Sciatic nerve (tissue), 2 donors: ENCODE results near the gene TMPRSS9. TPM values are rescaled to one million over a fixed set of nuclear protein-coding genes. Genes with fewer than 3 reads are reported as not detected.

ENCODE experiments used
- ATAC-seq: fragments of 200-7000 bp; cut with Tn5 transposase; one replicate; pipeline ENCODE4 v1.9.1; 2020; ENCODE audit warnings: mild to moderate bottlenecking, moderate library complexity
- DNase-seq: peaks from one replicate; pipeline ENCODE4 v3.0.0-alpha.2; 2020; ENCODE audit warnings: low spot score
- intact Hi-C: fragments of 100-400 bp; cut with DNase I; formaldehyde crosslinking; loops from one replicate; pipeline ENCODE4 v1.14.2; 2022
- total RNA-seq: library from RNA; stranded (reverse); fragmentation: NEBNext Ultra II Directional; extraction: Animal tissue kit (Norgen Biotek cat#: 25700); gene quantifications from one replicate; pipeline ENCODE4 v1.2.1, GENCODE V29; 2021
- donor health status: DM: no; HTN: no; CAD: no.
- donor health status: DM: no; HTN: no; CAD: no.

The TMPRSS9 gene
- total RNA-seq, 1 donor from 2014 or later: not detected

GRCh38 chr19:2328401-2329148 lies 31.5 kb upstream of the TMPRSS9 start, which contains the start of the genes LSM7 and SPPL2B:
TSS of gene LSM7 (minus strand) at chr19:2328586. CDS start at chr19:2328566, 20 bp downstream.
TSS of gene SPPL2B (plus strand) at chr19:2328684. CDS start at chr19:2328710, 26 bp downstream.
- ATAC-seq (peak; percentile 96), DNase-seq (peak; percentile 95)
- intact Hi-C loops: no loop called here

- DNase-seq (no peak), ATAC-seq (no peak)
- intact Hi-C loops: no loop called here
Observed at GRCh38 chr19:2329149-2329478, 31.0 kb upstream of the TMPRSS9 start.

- no peak for ATAC-seq
- DNase-seq: no peak
- intact Hi-C loops: no loop called here
Observed at GRCh38 chr19:2329501-2329916, 30.6 kb upstream of the TMPRSS9 start.

- no peak for DNase-seq
- ATAC-seq: no peak
- intact Hi-C loops: no loop called here
Observed at GRCh38 chr19:2330255-2330631, 29.8 kb upstream of the TMPRSS9 start.

GRCh38 chr19:2330632-2331284 lies 29.3 kb upstream of the TMPRSS9 start:
- no peak for ATAC-seq
- intact Hi-C loops: no loop called here
- no peak for DNase-seq

- intact Hi-C loops: no loop called here
- DNase-seq: no peak
- ATAC-seq: no peak
Observed at GRCh38 chr19:2331601-2332246, 28.3 kb upstream of the TMPRSS9 start.

GRCh38 chr19:2332341-2333026 lies 27.6 kb upstream of the TMPRSS9 start:
- no peak for DNase-seq
- intact Hi-C loops: no loop called here
- ATAC-seq: no peak

GRCh38 chr19:2333027-2333806 lies 26.8 kb upstream of the TMPRSS9 start:
- DNase-seq (no peak), ATAC-seq (no peak)
- intact Hi-C loops: no loop called here

GRCh38 chr19:2333807-2334211 lies 26.3 kb upstream of the TMPRSS9 start:
- DNase-seq (no peak), ATAC-seq (no peak)
- intact Hi-C loops: no loop called here

- DNase-seq: no peak
- intact Hi-C loops: no loop called here
- no peak for ATAC-seq
Observed at GRCh38 chr19:2334426-2334825, 25.6 kb upstream of the TMPRSS9 start.

- intact Hi-C loops: no loop called here
- ATAC-seq: no peak
- no peak for DNase-seq
Observed at GRCh38 chr19:2334986-2335846, 24.8 kb upstream of the TMPRSS9 start.

GRCh38 chr19:2335848-2336247 lies 24.2 kb upstream of the TMPRSS9 start:
- ATAC-seq (no peak), DNase-seq (no peak)
- intact Hi-C loops: no loop called here

GRCh38 chr19:2336528-2337328 lies 23.3 kb upstream of the TMPRSS9 start:
- intact Hi-C loops: no loop called here
- no peak for ATAC-seq
- DNase-seq: no peak

- no peak for DNase-seq
- peak; percentile 87 for ATAC-seq
- intact Hi-C loops: no loop called here
Observed at GRCh38 chr19:2337329-2337707, 22.7 kb upstream of the TMPRSS9 start.

GRCh38 chr19:2338055-2338615 lies 21.9 kb upstream of the TMPRSS9 start:
- no peak for DNase-seq
- intact Hi-C loops: no loop called here
- ATAC-seq: no peak

- no peak for DNase-seq
- intact Hi-C loops: no loop called here
- ATAC-seq: no peak
Observed at GRCh38 chr19:2338751-2339643, 21.1 kb upstream of the TMPRSS9 start.
